IMR-90 (cell line): Measurements from ENCODE around the gene KRTCAP2. TPM values are rescaled to one million over a fixed set of nuclear protein-coding genes. Genes with fewer than 3 reads are reported as not detected.
A peak's percentile ranks its signal among the peaks of the same experiment; 100 is the strongest.

Experiments
- ATAC-seq: fragments of 200-7000 bp; cut with Tn5 transposase; 2 replicates; pipeline ENCODE4 v1.9.1; 2020; ENCODE audit warnings: low read depth, mild to moderate bottlenecking, moderate library complexity
- BruUV-seq: library from RNA; stranded (reverse); fragments of 400-500 nt; replicated peaks from 2 replicates; lab custom pipeline; 2021; lab: Mats Ljungman, UMichigan
- CTCF ChIA-PET: fragments of 300-600 bp; formaldehyde crosslinking; extraction: SDS; loops from one replicate; lab custom pipeline; 2021; ENCODE audit warnings: antibody characterized with exemption; lab: Yijun Ruan, JAX
- POLR2A ChIA-PET: fragments of 300-600 bp; sonication (Branson Sonifier 250); formaldehyde crosslinking; loops from one replicate; lab custom pipeline; 2022; ENCODE audit warnings: antibody characterized with exemption; ENCODE audit not compliant: unreplicated experiment; lab: Charles Lee
- DNase-seq: peaks from one replicate; pipeline ENCODE4 v3.0.0; 2013
- H2AFZ ChIP-seq: replicated peaks from 2 replicates; pipeline ENCODE3; 2013; ENCODE audit warnings: low read length, mild to moderate bottlenecking; ENCODE audit not compliant: poor library complexity
- H2AK5ac ChIP-seq: 2 replicates; pipeline ENCODE4 v1.6.1; 2013; ENCODE audit warnings: low read depth, low read length, inconsistent platforms
- H2AK9ac ChIP-seq: replicated peaks from 2 replicates; pipeline ENCODE3; 2013; ENCODE audit warnings: mild to moderate bottlenecking, low read depth, low read length, moderate library complexity; ENCODE audit not compliant: poor library complexity
- H2BK120ac ChIP-seq: 2 replicates; pipeline ENCODE4 v1.6.1; 2013; ENCODE audit warnings: low read depth, low read length, inconsistent platforms
- H2BK15ac ChIP-seq: 3 replicates; pipeline ENCODE4 v1.6.1; 2013; ENCODE audit warnings: low read depth, low read length, inconsistent platforms
- H2BK20ac ChIP-seq: 2 replicates; pipeline ENCODE4 v1.6.1; 2013; ENCODE audit warnings: low read depth, mild to moderate bottlenecking, inconsistent platforms, low read length, moderate library complexity
- H2BK5ac ChIP-seq: 2 replicates; pipeline ENCODE4 v1.6.1; 2013; ENCODE audit warnings: mild to moderate bottlenecking, low read depth, low read length, inconsistent platforms; ENCODE audit not compliant: poor library complexity, severe bottlenecking
- H3K14ac ChIP-seq: replicated peaks from 2 replicates; pipeline ENCODE4 v1.6.1; 2013; ENCODE audit warnings: low read depth, low read length, inconsistent platforms
- H3K18ac ChIP-seq: 2 replicates; pipeline ENCODE4 v1.6.1; 2013; ENCODE audit warnings: low read depth, low read length, control low read depth
- H3K23ac ChIP-seq: 2 replicates; pipeline ENCODE4 v1.6.1; 2013; ENCODE audit warnings: low read depth, low read length, inconsistent platforms
- H3K27ac ChIP-seq: 2 replicates; pipeline ENCODE4 v1.5.1; 2013; ENCODE audit warnings: mild to moderate bottlenecking, control low read depth, low read length; ENCODE audit not compliant: insufficient read depth
- H3K27me3 ChIP-seq: 2 replicates; pipeline ENCODE4 v1.6.1; 2013; ENCODE audit warnings: low read length; ENCODE audit not compliant: control insufficient read depth, insufficient read depth
- H3K36me3 ChIP-seq: 2 replicates; pipeline ENCODE4 v1.6.1; 2013; ENCODE audit warnings: low read length, mixed read lengths; ENCODE audit not compliant: control insufficient read depth, insufficient read depth
- H3K4ac ChIP-seq: 2 replicates; pipeline ENCODE4 v1.6.1; 2013; ENCODE audit warnings: low read depth, low read length, inconsistent platforms
- H3K4me1 ChIP-seq: 2 replicates; pipeline ENCODE4 v1.6.1; 2013; ENCODE audit warnings: low read length, mixed read lengths; ENCODE audit not compliant: control insufficient read depth, insufficient read depth
- H3K4me2 ChIP-seq: 2 replicates; pipeline ENCODE4 v1.6.1; 2013; ENCODE audit warnings: low read depth, mild to moderate bottlenecking, control low read depth, low read length, moderate library complexity
- H3K4me3 ChIP-seq: 2 replicates; pipeline ENCODE4 v1.5.1; 2013; ENCODE audit warnings: low read depth, mild to moderate bottlenecking, control low read depth, low read length, moderate library complexity; ENCODE audit not compliant: insufficient read depth
- H3K56ac ChIP-seq: 2 replicates; pipeline ENCODE4 v1.6.1; 2013; ENCODE audit warnings: low read length, inconsistent platforms; ENCODE audit not compliant: insufficient read depth; ENCODE audit errors: extremely low read depth
- H3K79me1 ChIP-seq, 2 experiments: 2 replicates each; pipeline ENCODE4 v1.6.1; 2013; ENCODE audit warnings: low read length in 2 of 2, inconsistent platforms in 1 of 2, low read depth in 1 of 2
- H3K9ac ChIP-seq: 2 replicates; pipeline ENCODE4 v1.6.1; 2013; ENCODE audit warnings: low read depth, low read length, control low read depth
- H3K9me1 ChIP-seq: 2 replicates; pipeline ENCODE4 v1.6.1; 2013; ENCODE audit warnings: low read length, inconsistent platforms; ENCODE audit not compliant: insufficient read depth
- H3K9me3 ChIP-seq: 2 replicates; pipeline ENCODE4 v1.6.1; 2013; ENCODE audit warnings: low read length; ENCODE audit not compliant: control insufficient read depth, insufficient read depth
- H4K20me1 ChIP-seq: 2 replicates; pipeline ENCODE4 v1.6.1; 2013; ENCODE audit warnings: low read length, inconsistent platforms; ENCODE audit not compliant: insufficient read depth
- H4K5ac ChIP-seq: 2 replicates; pipeline ENCODE4 v1.6.1; 2013; ENCODE audit warnings: mild to moderate bottlenecking, low read depth, low read length, control low read depth
- H4K8ac ChIP-seq, 2 experiments: 2 replicates each; pipeline ENCODE4 v1.6.1; 2013; ENCODE audit warnings: low read depth in 2 of 2, low read length in 2 of 2, control low read depth in 1 of 2, inconsistent platforms in 1 of 2
- H4K91ac ChIP-seq: 2 replicates; pipeline ENCODE4 v1.6.1; 2013; ENCODE audit warnings: low read depth, low read length, inconsistent platforms; ENCODE audit not compliant: insufficient read depth
- BHLHE40 ChIP-seq: fragments of 150-350 bp; IDR thresholded peaks from 2 replicates; pipeline ENCODE4 v1.6.1; 2016; ENCODE audit warnings: mild to moderate bottlenecking, low read depth, low read length
- CEBPB ChIP-seq: IDR thresholded peaks from 2 replicates; pipeline ENCODE4 v1.6.1; 2012; ENCODE audit warnings: low read depth, low read length, improper control_type of control experiment
- CHD1 ChIP-seq: IDR thresholded peaks from 2 replicates; pipeline ENCODE4 v1.6.1; 2012; ENCODE audit warnings: low read depth, low read length, improper control_type of control experiment
- ELK1 ChIP-seq: fragments of 150-350 bp; IDR thresholded peaks from 2 replicates; pipeline ENCODE4 v1.6.1; 2016; ENCODE audit warnings: low read depth, mild to moderate bottlenecking, low read length, moderate library complexity, borderline replicate concordance
- FOS ChIP-seq: fragments of 150-350 bp; IDR thresholded peaks from 2 replicates; pipeline ENCODE4 v1.6.1; 2016; ENCODE audit warnings: low read depth, low read length
- MAFK ChIP-seq: IDR thresholded peaks from 2 replicates; pipeline ENCODE4 v1.6.1; 2012; ENCODE audit warnings: low read depth, low read length, improper control_type of control experiment
- MAZ ChIP-seq: IDR thresholded peaks from 2 replicates; pipeline ENCODE4 v1.6.1; 2012; ENCODE audit warnings: low read depth, mild to moderate bottlenecking, low read length, improper control_type of control experiment, moderate library complexity, borderline replicate concordance
- NFE2L2 ChIP-seq: fragments of 150-350 bp; IDR thresholded peaks from 2 replicates; pipeline ENCODE4 v1.6.1; 2016; ENCODE audit warnings: low read depth, mild to moderate bottlenecking, low read length
- POLR2A ChIP-seq: IDR thresholded peaks from 2 replicates; pipeline ENCODE4 v1.6.1; 2012; ENCODE audit warnings: mild to moderate bottlenecking, low read depth, low read length
- RAD21 ChIP-seq: IDR thresholded peaks from 2 replicates; pipeline ENCODE4 v1.6.1; 2012; ENCODE audit warnings: low read length, improper control_type of control experiment
- RCOR1 ChIP-seq: IDR thresholded peaks from 2 replicates; pipeline ENCODE4 v1.6.1; 2012; ENCODE audit warnings: mild to moderate bottlenecking, low read length, improper control_type of control experiment; ENCODE audit not compliant: insufficient replicate concordance
- RFX5 ChIP-seq: IDR thresholded peaks from 2 replicates; pipeline ENCODE4 v1.8.0; 2012; ENCODE audit warnings: low read depth, mild to moderate bottlenecking, low read length, moderate library complexity
- SMC3 ChIP-seq: fragments of 150-350 bp; IDR thresholded peaks from 2 replicates; pipeline ENCODE4 v1.6.1; 2016; ENCODE audit warnings: low read depth, mild to moderate bottlenecking, antibody characterized with exemption, low read length, moderate library complexity
- WGBS, 2 experiments: methylation state at CpG; one replicate each; pipeline versions ENCODE4 v1.1.5 to v1.1.7; 2013; ENCODE audit warnings: missing lambda C conversion rate in 2 of 2; ENCODE audit not compliant: insufficient read length in 1 of 2; ENCODE audit errors: extremely low coverage in 2 of 2; 5-methylcytosine and 5-hydroxymethylcytosine counted together
- dilution Hi-C: fragments of 300-500 bp; cut with HindIII; formaldehyde crosslinking; loops from one replicate; pipeline ENCODE4 v1.14.3; 2018; ENCODE audit warnings: low sequenced_read_pairs; ENCODE audit not compliant: unreplicated experiment
- in situ Hi-C: fragments of 300-500 bp; cut with MboI; formaldehyde crosslinking; loops from 3 replicates; pipeline ENCODE4 v1.14.3; 2019; ENCODE audit warnings: low sequenced_read_pairs, inconsistent platforms, mixed read lengths
- intact Hi-C: fragments of 100-400 bp; cut with micrococcal nuclease; formaldehyde crosslinking; loops from 2 replicates; pipeline ENCODE4 v1.10.0; 2022
- polyA plus RNA-seq, 3 experiments: library from polyadenylated mRNA; depleted of rRNA; stranded (reverse); fragments of >200 nt; gene quantifications; 2 replicates each; pipeline ENCODE4 v1.2.3, GENCODE V29; 2012; ENCODE audit warnings: low replicate concordance in 1 of 3
- total RNA-seq: library from RNA; depleted of rRNA; stranded (reverse); fragments of >200 nt; gene quantifications from 2 replicates; pipeline ENCODE4 v1.2.3, GENCODE V29; 2012
- TF ChIP-seq, protein P1 (sequence below): conservative IDR thresholded peaks from 2 replicates; pipeline ENCODE4 v1.5.1; 2012; ENCODE audit warnings: mild to moderate bottlenecking, low read depth, low read length, improper control_type of control experiment

Gene KRTCAP2
- total and polyA plus RNA-seq, 2 of the 4 experiments (the other 2 are of a cell fraction): 76.7 to 232 TPM

DNA sequence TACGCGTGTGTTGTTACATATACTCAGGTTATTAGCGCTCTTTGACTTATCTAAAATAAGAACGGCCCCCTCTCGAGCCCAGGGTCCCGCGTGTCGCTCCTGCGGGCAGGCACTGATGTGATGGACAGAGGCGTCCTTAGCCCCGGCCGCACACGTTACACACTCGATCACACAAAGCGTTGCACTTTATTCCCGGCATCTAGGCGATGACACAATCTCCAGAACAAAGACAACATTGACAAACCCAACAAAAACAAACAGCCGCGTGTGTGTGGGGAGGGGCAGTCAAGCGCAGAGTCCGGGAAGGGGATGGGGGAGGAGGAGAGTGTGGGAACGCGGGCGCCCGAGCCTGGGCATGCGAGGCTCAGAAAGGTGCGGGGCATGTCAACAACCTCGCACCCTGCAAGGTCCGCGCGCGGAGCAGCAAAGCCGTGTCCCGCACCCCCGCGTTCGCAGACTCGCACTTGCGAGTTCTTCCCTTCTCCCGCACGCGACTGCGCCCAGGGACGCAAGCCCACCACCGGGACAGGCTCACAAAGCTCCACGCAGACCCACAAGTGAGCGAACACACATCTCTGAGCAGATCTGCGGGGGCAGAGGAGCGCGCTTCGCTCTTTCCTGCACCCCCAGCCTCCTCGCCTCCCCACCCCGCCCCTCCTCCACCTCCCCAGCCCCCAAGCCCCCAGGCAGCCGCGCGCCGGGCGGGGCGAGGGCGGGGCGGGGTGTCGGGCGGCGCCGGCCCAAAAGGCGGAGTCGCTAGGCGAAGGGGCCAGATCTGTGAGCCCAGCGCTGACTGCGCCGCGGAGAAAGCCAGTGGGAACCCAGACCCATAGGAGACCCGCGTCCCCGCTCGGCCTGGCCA lies 45.8 kb downstream of the KRTCAP2 start, which contains the start of gene EFNA1:
Gene EFNA1, plus strand, starts transcription at position 772 of the 862 bp plus-strand sequence. CDS start 102 bp downstream, outside the sequence.
- ChIA-PET POLR2A (no interaction called here), CTCF (interaction anchor here (0.6 kb wide), 1 partner anchor 762 kb away, joined by 3 read pairs; no protein-coding TSS in a partner anchor)
- H2BK120ac ChIP-seq: no peak within 1 kb of the TSS
- H3K4me2 ChIP-seq: peak within 1 kb of the TSS; percentile 94
- H3K4me1 ChIP-seq: peaks cover 22% of the 10 kb centered on the region
- peaks cover 8% of the 10 kb centered on the region; the same call in 1 of the 2 replicates for H3K9me1 ChIP-seq
- H3K9me3 ChIP-seq: no peaks in the 10 kb centered on the region
- 1% methylated on average over 31 of the region's 76 CpGs; no CpG with 5 or more reads in 1 of the 2 experiments for WGBS, 2 experiments
- peak within 1 kb of the TSS; percentile 88 for H2AFZ ChIP-seq
- peak; percentile 85 for ATAC-seq
- no peak within 1 kb of the TSS for H2BK5ac ChIP-seq
- dilution Hi-C loops (no loop called here), in situ Hi-C loops (no loop called here), intact Hi-C loops (loop anchor here (5.0 kb wide), 1 partner anchor 35 kb away; no protein-coding TSS in a partner anchor)
- peaks cover 2% of the 10 kb centered on the region; the same call in 1 of the 2 replicates for H3K36me3 ChIP-seq
- H3K23ac ChIP-seq: peak within 1 kb of the TSS; percentile 75
- DNase-seq: peak; percentile 57
- no peak within 1 kb of the TSS for H3K14ac ChIP-seq
- H2AK9ac ChIP-seq: peak within 1 kb of the TSS; percentile 79
- H3K4ac ChIP-seq: no peak within 1 kb of the TSS; the same call in 1 of the 2 replicates
- no peak within 1 kb of the TSS for H4K91ac ChIP-seq
- H2BK20ac ChIP-seq: no peak within 1 kb of the TSS
- BruUV-seq: no TSS peak
- H3K4me3 ChIP-seq: peak within 1 kb of the TSS; percentile 47
- H2AK5ac ChIP-seq: no peak within 1 kb of the TSS
- H4K8ac ChIP-seq: no peak within 1 kb of the TSS
- H3K27me3 ChIP-seq: peaks cover 42% of the 10 kb centered on the region
- no peaks in the 10 kb centered on the region for H3K79me1 ChIP-seq
- no peak within 1 kb of the TSS for H3K56ac ChIP-seq
- no peak within 1 kb of the TSS; the same call in 1 of the 2 replicates for H4K5ac ChIP-seq
- no peak within 1 kb of the TSS for H2BK15ac ChIP-seq
- H3K18ac ChIP-seq: no peak within 1 kb of the TSS; the same call in 1 of the 2 replicates
- peaks cover 2% of the 10 kb centered on the region for H4K20me1 ChIP-seq
- H3K27ac ChIP-seq: no peak within 1 kb of the TSS; the same call in 1 of the 2 replicates
- H3K9ac ChIP-seq: peak within 1 kb of the TSS; percentile 70
- TF ChIP-seq FOS: no peak
- no peak for TF ChIP-seq ELK1
- TF ChIP-seq RCOR1: no peak
- TF ChIP-seq CHD1: no peak
- TF ChIP-seq MAFK: no peak
- TF ChIP-seq, protein P1, sequence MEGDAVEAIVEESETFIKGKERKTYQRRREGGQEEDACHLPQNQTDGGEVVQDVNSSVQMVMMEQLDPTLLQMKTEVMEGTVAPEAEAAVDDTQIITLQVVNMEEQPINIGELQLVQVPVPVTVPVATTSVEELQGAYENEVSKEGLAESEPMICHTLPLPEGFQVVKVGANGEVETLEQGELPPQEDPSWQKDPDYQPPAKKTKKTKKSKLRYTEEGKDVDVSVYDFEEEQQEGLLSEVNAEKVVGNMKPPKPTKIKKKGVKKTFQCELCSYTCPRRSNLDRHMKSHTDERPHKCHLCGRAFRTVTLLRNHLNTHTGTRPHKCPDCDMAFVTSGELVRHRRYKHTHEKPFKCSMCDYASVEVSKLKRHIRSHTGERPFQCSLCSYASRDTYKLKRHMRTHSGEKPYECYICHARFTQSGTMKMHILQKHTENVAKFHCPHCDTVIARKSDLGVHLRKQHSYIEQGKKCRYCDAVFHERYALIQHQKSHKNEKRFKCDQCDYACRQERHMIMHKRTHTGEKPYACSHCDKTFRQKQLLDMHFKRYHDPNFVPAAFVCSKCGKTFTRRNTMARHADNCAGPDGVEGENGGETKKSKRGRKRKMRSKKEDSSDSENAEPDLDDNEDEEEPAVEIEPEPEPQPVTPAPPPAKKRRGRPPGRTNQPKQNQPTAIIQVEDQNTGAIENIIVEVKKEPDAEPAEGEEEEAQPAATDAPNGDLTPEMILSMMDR: no peak
- no peak for TF ChIP-seq RAD21
- TF ChIP-seq NFE2L2: no peak
- peak; percentile 24; the same call in 1 of the 2 replicates for TF ChIP-seq MAZ
- TF ChIP-seq BHLHE40: peak; percentile 3; the same call in 1 of the 2 replicates
- no peak for TF ChIP-seq RFX5
- no peak for TF ChIP-seq SMC3
- peak; percentile 74 for TF ChIP-seq CEBPB
- TF ChIP-seq POLR2A: no peak
